Tibial nerve (tissue), 4 donors: ENCODE data around the gene AOPEP. TPM values are rescaled to one million over a fixed set of nuclear protein-coding genes. Genes with fewer than 3 reads are reported as not detected.
A peak's percentile ranks its signal among the peaks of the same experiment; 100 is the strongest.

Experiments used
- DNase-seq, 2 donors: peaks; one replicate each; pipeline ENCODE4 v3.0.0-alpha.2; 2019; ENCODE audit warnings: low spot score in 2 of 2
- H3K27ac ChIP-seq, 4 donors: fragments of 200-600 bp; sonication (generic) in 3 of 4; one replicate each; pipeline ENCODE4 v1.5.1; 2017 to 2019; ENCODE audit warnings: mild to moderate bottlenecking in 1 of 4
- H3K27me3 ChIP-seq, 2 donors: fragments of 200-600 bp; sonication (generic) in 1 of 2; one replicate each; pipeline versions ENCODE4 v1.5.1 to v1.6.0; 2017 to 2019
- H3K36me3 ChIP-seq, 3 donors: fragments of 200-600 bp; sonication (generic); one replicate each; pipeline ENCODE4 v1.5.1; 2018 to 2019
- H3K4me1 ChIP-seq, 4 donors: fragments of 200-600 bp; sonication (generic) in 3 of 4; one replicate each; pipeline ENCODE4 v1.5.1; 2017 to 2019
- H3K4me3 ChIP-seq, 4 donors: fragments of 200-600 bp; sonication (generic) in 3 of 4; one replicate each; pipeline ENCODE4 v1.5.1; 2017 to 2019; ENCODE audit warnings: mild to moderate bottlenecking in 1 of 4, moderate library complexity in 1 of 4
- H3K9me3 ChIP-seq, 4 donors: fragments of 200-600 bp; sonication (generic) in 3 of 4; one replicate each; pipeline ENCODE4 v1.5.1; 2017 to 2019
- EP300 ChIP-seq, 2 donors: sonication (generic); formaldehyde crosslinking; IDR thresholded peaks; one replicate each; pipeline ENCODE4 v1.6.1; 2017; ENCODE audit warnings: antibody characterized with exemption in 2 of 2, mild to moderate bottlenecking in 1 of 2
- POLR2A ChIP-seq, 2 donors: fragments of 450-650 bp; IDR thresholded peaks; one replicate each; pipeline ENCODE4 v1.6.1; 2017; ENCODE audit warnings: antibody characterized with exemption in 2 of 2, mild to moderate bottlenecking in 2 of 2, moderate library complexity in 2 of 2
- WGBS, 2 donors: methylation state at CpG; one replicate each; pipeline ENCODE4 v1.1.5; 2018; 5-methylcytosine and 5-hydroxymethylcytosine counted together
- total RNA-seq, 4 donors: library from RNA; depleted of rRNA; stranded (reverse); fragments of >200 nt; gene quantifications; one replicate each; pipeline ENCODE4 v1.1.0, GENCODE V29; 2016
- TF ChIP-seq, protein P1 (sequence below), 5 experiments: fragments of 200-600 bp in 3 of 5; fragments of 450-650 bp in 2 of 5; sonication (generic) in 3 of 5; IDR thresholded peaks; one replicate each; pipeline ENCODE4 v1.5.1; 2016 to 2019; ENCODE audit warnings: antibody characterized with exemption in 5 of 5, mild to moderate bottlenecking in 3 of 5, moderate library complexity in 2 of 5

AOPEP gene
- total RNA-seq, 4 donors from 2014 or later: 236 to 323 (median 265) TPM

DNA sequence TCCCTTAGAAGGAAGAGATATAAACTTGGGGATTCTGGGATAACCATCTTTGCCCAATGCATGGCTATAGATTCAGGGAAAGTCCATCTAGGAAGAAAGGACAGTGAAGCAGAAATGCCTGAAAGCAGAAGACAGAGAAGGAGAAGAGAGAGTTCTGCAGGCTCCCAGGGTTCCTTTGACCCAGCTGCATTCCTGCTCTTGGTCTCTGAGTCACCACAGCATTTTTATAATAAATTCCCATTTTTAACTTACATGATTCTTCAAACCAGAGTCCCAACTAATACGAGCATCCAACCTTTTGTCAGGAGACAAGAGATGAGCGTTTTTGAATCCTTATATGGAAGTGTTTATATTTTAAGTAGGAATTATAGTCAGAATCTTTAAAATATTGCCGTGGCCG is 12.0 kb upstream of the AOPEP start:
- no peak for TF ChIP-seq POLR2A (IDR thresholded peaks at IDR 0.05)

DNA sequence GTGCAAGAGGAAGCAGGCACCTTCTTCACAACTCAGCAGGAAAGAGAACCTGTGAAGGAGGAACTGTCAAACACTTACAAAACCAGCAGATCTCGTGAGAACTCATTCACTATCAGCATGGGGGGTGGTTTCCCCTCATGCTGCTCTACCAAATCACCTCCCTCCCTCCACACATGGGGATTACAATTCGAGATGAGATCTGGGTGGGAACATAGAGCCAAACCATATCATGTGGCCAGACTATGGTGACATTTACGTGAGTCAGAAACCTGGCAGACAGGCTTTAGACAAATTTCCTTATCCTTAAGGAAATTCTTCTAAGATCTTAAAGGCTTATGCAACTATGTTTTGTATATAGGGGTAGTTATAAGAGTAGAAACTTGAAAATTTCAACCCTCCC is 8.7 kb upstream of the AOPEP start:
- peaks cover 0 to 5% (median 0%) of the 10 kb centered on the region in 4 donors for H3K4me1 ChIP-seq
- 69 to 74% methylated on average over 3 of the region's 3 CpGs for WGBS, 2 donors
- DNase-seq: no peak
- no peak for TF ChIP-seq POLR2A (IDR thresholded peaks at IDR 0.05)
- TF ChIP-seq, protein P1, sequence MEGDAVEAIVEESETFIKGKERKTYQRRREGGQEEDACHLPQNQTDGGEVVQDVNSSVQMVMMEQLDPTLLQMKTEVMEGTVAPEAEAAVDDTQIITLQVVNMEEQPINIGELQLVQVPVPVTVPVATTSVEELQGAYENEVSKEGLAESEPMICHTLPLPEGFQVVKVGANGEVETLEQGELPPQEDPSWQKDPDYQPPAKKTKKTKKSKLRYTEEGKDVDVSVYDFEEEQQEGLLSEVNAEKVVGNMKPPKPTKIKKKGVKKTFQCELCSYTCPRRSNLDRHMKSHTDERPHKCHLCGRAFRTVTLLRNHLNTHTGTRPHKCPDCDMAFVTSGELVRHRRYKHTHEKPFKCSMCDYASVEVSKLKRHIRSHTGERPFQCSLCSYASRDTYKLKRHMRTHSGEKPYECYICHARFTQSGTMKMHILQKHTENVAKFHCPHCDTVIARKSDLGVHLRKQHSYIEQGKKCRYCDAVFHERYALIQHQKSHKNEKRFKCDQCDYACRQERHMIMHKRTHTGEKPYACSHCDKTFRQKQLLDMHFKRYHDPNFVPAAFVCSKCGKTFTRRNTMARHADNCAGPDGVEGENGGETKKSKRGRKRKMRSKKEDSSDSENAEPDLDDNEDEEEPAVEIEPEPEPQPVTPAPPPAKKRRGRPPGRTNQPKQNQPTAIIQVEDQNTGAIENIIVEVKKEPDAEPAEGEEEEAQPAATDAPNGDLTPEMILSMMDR (IDR thresholded peaks at IDR 0.05): no peak
- no peak for TF ChIP-seq EP300 (IDR thresholded peaks at IDR 0.05)
- no peak overlapping the region for H3K27ac ChIP-seq
- H3K27me3 ChIP-seq: no peaks in the 10 kb centered on the region
- H3K4me3 ChIP-seq: no peak overlapping the region
- H3K36me3 ChIP-seq: no peaks in the 10 kb centered on the region
- H3K9me3 ChIP-seq: no peaks in the 10 kb centered on the region

More for the DNA sequence above, 12.0 kb upstream of the AOPEP start:
- WGBS, 2 donors: 85 to 86% methylated on average over 4 of the region's 4 CpGs
- Histone ChIP-seq H3K4me3 (no peak overlapping the region), H3K4me1 (no peaks in the 10 kb centered on the region), H3K27me3 (no peaks in the 10 kb centered on the region), H3K36me3 (no peaks in the 10 kb centered on the region), H3K9me3 (no peaks in the 10 kb centered on the region), H3K27ac (no peak overlapping the region)
- no peak for DNase-seq

DNA sequence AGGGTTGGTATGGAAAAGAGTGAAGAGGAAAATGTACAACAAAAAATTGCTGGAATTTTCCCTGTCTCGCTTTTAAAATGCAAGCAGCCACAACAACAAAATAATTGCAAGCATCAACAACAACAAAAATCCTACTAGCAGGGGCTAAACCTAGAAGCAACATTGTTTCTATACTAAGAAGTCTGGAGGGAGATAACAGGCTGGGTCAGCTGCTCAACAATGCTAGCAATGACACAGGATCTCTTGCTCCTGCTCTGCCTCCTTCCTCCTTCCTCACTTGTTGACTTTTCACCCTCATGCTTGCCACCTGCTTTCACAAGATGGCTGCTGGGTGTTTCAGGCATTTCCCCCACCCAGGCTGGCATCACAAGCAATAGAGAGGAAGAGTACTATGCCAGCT is 7.6 kb upstream of the AOPEP start:
- Histone ChIP-seq H3K36me3 (no peaks in the 10 kb centered on the region), H3K9me3 (no peaks in the 10 kb centered on the region), H3K27me3 (no peaks in the 10 kb centered on the region), H3K4me3 (no peak overlapping the region), H3K27ac (peak overlapping the region in 1 of 4 donors; percentile 40), H3K4me1 (peaks cover 0 to 5% (median 0%) of the 10 kb centered on the region in 4 donors)
- DNase-seq: no peak
- WGBS, 2 donors: 55 to 71% methylated on average over 1 of the region's 1 CpG
- TF ChIP-seq POLR2A (IDR thresholded peaks at IDR 0.05) (no peak), EP300 (IDR thresholded peaks at IDR 0.05) (no peak)
- TF ChIP-seq, protein P1 (IDR thresholded peaks at IDR 0.05): no peak

DNA sequence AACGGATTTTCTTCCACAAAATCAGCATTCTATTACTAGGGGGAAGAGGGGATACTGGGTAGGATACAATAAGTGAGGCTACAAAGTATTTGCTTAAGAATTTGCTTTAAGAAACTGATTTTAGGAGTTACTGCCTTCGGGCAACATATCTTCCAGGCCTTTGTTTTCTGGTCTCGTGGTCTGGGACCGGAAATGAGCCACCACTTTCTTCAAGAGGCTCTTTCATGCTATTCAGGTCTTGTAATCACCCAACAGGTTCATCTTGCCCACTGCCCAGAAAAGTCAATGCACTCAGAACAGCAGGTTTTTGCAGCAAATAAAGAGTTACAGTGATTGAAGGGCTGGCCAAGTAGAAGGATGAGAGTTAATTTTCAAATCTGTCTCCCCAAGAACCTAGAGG is 6.6 kb upstream of the AOPEP start:
- 61 to 85% methylated on average over 4 of the region's 4 CpGs for WGBS, 2 donors
- Histone ChIP-seq H3K36me3 (no peaks in the 10 kb centered on the region), H3K4me1 (peaks cover 0 to 5% (median 0%) of the 10 kb centered on the region in 4 donors), H3K27ac (no peak overlapping the region), H3K4me3 (no peak overlapping the region), H3K27me3 (no peaks in the 10 kb centered on the region), H3K9me3 (no peaks in the 10 kb centered on the region)
- TF ChIP-seq, protein P1 (IDR thresholded peaks at IDR 0.05): no peak
- TF ChIP-seq POLR2A (IDR thresholded peaks at IDR 0.05): no peak
- no peak for TF ChIP-seq EP300 (IDR thresholded peaks at IDR 0.05)
- no peak for DNase-seq

DNA sequence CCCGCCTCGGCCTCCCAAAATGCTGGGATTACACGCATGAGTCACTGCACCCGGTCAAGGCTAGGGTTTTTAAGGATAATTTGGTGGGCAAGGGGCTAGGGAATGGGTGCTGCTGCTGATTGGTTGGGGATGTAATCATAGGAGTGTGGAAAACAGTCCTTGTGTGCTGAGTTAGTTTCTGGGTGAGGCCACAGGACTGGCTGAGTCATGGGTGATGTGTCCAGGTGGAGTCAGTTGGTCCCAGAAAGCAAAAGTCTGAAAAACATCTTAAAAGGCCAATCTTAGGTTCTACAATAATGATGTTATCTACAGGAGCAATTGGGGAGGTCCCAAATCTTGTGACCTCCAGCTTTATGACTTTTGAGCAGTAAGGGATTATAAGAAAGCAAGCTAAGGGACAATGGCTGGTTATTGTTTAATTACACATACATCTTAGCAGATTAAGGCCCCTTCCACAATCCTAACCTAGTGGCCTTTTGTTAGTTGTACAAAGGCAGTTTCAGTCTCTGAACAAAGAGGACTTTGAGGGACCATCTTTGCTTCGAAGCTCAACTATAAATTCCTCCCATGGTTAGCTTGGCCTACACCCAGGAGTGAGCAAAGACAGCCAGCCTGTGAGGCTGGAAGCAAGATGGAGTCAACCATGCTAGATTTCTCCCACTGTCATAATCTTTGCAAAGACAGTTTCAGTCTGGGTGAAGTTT is 5.5 kb upstream of the AOPEP start:
- H3K36me3 ChIP-seq: no peaks in the 10 kb centered on the region
- peak overlapping the region in 2 of 4 donors; percentile 63 to 64 for H3K27ac ChIP-seq
- H3K4me3 ChIP-seq: no peak overlapping the region
- 73 to 74% methylated on average over 5 of the region's 5 CpGs for WGBS, 2 donors
- no peaks in the 10 kb centered on the region for H3K9me3 ChIP-seq
- DNase-seq: no peak
- H3K4me1 ChIP-seq: peaks cover 0 to 7% (median 0%) of the 10 kb centered on the region in 4 donors
- no peaks in the 10 kb centered on the region for H3K27me3 ChIP-seq
- no peak for TF ChIP-seq EP300 (IDR thresholded peaks at IDR 0.05)
- TF ChIP-seq, protein P1 (IDR thresholded peaks at IDR 0.05): no peak
